GM19328 (cell line): ENCODE measurements around the gene KDM2A.
"Not testable (repeated sequence)": the region's sequence is repeated elsewhere in the genome, so short reads cannot be mapped to it uniquely, and the experiment has no call there.

ENCODE experiments used
- ATAC-seq: cut with Tn5 transposase; IDR thresholded peaks from one replicate; pipeline ENCODE4 v1.9.1; 2021; ENCODE audit warnings: mild to moderate bottlenecking, moderate library complexity; ENCODE audit not compliant: unreplicated experiment

Gene KDM2A

GRCh38 chr11:67167091-67167490 lies 48.0 kb downstream of the KDM2A start:
- no peak for ATAC-seq

DNA sequence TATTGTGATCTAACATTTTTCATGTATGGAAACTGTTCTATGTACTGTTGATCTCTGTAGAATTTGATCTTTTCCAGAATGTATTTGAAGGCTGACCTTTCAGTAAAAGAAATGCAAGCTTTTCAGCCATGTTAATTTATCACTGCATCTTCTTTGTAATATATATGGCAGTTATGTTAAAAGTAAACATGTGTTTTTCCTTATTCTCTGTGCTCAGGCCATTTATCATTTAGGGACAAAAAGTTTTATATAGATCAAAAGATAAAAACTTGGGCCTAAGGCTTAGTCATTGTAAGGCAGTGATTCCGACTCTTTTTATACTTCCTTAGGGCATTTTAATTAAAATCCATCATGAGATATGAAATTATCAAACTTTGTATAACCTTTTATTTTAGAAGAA lies 48.7 kb downstream of the KDM2A start:
- ATAC-seq = no peak

DNA sequence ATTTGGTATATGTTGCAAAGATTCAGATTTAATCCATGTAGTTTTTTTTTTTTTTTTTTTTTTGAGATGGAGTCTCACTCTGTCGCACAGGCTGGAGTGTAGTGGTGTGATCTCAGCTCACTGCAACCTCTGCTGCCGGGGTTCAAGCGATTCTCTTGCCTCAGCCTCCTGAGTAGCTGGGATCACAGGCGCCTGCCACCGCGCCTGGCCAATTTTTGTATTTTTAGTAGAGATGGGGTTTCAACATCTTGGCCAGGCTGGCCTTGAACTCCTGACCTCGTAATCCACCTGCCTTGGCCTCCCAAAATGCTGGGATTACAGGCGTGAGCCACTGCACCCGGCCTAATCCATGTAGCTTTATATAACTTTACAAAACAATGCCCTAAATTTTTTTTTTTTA lies 49.8 kb downstream of the KDM2A start:
- ATAC-seq = not testable (repeated sequence)

- no peak for ATAC-seq
These were observed 55.2 kb downstream of the KDM2A start for GRCh38 chr11:67174311-67174710.

DNA sequence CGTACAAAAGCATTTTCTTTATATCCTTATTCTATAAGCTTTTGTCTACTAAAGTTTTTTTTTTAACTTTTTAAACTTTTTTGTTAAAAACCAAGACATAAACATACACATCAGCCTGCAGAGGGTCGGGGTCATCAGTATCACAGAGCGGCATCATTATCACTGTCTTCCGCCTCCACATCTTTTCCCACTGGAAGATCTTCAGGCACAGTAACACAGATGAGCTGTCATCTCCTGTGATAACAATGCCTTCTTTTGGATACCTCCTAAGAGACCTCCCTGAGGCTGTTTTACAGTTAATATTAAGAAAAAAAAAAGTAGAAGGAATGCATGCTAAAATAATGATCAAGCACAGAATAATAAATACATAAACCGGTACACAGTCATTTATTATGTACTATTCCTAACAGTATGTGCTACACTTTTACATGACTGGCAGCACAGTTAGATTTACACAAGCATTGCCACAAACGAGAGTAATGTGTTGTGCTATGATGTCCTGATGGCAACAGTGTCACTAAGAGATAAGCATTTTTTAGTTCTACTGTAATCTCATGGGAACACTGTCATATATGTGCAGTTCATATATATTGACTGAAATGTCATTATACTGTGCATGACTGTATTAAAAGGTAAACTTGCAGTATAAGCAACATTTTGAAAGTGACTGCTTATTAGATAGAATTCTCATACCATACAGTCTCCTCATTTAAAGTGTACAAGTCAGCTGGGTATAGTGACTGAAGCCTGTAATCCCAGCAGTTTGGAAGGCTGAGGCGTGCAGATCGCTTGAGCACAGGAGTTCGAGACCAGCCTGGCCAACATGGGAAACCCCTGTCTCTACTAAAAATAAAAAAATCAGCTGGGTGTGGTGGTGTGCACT lies 58.6 kb downstream of the KDM2A start:
- ATAC-seq = no peak

DNA sequence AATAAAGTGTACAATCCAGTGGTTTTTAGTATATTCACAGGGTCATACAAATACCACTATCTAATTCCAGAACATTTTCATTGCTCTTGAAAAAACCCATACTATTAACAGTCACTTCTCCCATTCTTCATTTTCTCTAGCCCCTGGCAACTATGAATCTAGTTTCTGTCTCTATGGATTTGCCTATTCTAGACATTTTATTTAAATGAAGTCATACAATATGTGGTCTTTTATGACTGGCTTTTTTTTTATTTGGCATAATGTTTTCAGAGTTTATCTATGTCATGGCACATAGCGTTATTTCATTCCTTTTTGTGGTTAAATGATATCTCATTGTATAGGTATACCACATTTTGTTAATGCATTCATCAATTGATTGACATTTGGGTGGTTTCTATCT lies 59.4 kb downstream of the KDM2A start:
- no peak for ATAC-seq

DNA sequence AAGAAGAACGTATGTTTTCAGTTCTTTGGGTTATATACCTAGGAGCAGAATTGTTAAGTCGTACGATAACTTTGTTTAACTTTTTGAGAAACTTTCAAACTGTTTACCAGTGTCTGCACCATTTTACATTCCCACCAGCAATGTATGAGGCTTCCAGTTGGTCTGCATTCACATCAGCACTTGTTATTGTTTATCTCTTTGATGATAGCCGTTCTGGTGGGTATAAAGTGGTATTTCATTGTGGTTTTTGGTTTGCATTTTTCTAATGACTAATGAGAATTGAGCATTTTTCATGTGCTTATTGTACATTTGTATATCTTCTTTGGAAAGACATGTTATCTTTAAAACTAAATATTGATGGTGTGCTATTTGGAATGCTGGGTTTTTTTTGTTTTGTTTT lies 59.8 kb downstream of the KDM2A start:
- no peak for ATAC-seq

- ATAC-seq = no peak
These were observed 60.9 kb downstream of the KDM2A start for GRCh38 chr11:67179892-67180490.

GRCh38 chr11:67194096-67194495 lies 75.0 kb downstream of the KDM2A start:
- ATAC-seq = no peak

GRCh38 chr11:67195971-67196456 lies 77.0 kb downstream of the KDM2A start:
- ATAC-seq = no peak

DNA sequence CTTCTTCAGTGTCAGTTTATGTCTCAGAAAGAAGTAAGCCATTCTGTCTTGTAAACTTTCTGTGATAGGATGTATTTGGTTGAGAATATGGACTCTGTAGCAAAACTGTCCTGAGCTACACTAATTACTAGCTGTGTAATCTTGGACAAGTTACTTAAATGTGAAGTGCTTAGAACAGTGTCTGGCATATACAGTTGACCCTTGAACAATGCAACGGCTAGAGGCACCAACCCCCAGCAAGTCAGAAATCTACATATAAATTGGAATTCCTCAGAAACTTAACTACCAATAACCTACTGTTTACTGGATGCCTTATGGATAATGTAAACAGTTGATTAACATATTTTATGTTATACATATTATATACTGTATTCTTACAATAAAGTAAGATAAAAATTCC lies 78.5 kb downstream of the KDM2A start:
- no peak for ATAC-seq

DNA sequence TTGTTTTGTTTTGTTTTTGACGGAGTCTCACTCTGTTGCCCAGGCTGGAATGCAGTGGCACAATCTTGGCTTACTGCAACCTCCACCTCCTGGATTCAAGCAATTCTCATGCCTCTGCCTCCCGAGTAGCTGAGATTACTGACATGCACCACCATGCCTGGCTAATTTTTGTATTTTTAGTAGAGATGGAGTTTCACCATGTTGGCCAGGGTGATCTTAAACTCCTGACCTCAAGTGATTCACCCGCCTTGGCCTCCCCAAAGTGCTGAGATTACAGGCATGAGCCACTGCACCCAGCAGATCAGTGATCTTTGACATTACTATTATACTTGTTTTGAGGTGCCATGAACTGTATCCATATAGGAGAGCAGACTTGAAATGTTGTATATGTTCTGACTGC lies 79.7 kb downstream of the KDM2A start:
- ATAC-seq = not testable (repeated sequence)

- no peak for ATAC-seq
These were observed 80.7 kb downstream of the KDM2A start for GRCh38 chr11:67199751-67200150.

DNA sequence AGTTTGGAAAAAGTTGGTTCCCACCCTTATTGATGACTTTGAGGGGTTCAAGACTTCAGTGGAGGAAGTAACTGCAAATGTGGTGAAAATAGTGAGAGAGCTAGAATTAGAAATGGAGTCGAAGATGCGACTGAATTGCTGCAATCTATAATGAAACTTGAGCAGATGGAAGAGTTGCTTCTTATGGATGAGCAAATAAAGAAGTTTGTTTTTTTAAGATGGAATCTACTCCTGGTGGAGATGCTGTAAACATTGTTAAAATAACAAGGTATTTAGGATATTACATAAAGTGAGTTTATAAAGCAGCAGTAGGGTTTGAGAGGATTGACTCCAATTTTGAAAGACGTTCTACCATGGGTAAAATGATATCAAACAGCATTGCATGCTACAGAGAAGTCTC lies 83.0 kb downstream of the KDM2A start:
- ATAC-seq = no peak

- no peak for ATAC-seq
These were observed 85.8 kb downstream of the KDM2A start for GRCh38 chr11:67204822-67205221.

- not testable (repeated sequence) for ATAC-seq
These were observed 90.2 kb downstream of the KDM2A start for GRCh38 chr11:67209222-67209621.

- ATAC-seq = no peak
These were observed 92.8 kb downstream of the KDM2A start for GRCh38 chr11:67211656-67212436.

- no peak for ATAC-seq
These were observed 94.1 kb downstream of the KDM2A start for GRCh38 chr11:67213178-67213621.

DNA sequence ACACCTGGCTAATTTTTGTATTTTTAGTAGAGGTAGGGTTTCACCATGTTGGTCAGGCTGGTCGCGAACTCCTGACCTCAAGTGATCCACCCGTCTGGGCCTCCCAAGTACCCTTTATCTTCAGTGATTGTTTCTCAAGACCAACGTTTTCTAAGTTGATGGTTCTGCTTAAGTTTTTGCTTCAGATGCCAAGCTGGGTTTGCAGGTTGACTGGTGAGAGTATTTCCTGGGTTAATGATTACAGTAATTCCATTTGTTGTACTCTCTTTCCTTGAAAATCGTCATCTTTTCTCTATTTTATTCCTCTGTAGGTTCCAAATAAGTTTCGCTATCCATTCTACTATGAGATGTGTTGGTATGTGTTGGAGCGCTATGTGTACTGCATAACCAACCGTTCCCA lies 108.7 kb downstream of the KDM2A start:
- no peak for ATAC-seq

GRCh38 chr11:67230406-67230805 lies 111.3 kb downstream of the KDM2A start:
- ATAC-seq = no peak

DNA sequence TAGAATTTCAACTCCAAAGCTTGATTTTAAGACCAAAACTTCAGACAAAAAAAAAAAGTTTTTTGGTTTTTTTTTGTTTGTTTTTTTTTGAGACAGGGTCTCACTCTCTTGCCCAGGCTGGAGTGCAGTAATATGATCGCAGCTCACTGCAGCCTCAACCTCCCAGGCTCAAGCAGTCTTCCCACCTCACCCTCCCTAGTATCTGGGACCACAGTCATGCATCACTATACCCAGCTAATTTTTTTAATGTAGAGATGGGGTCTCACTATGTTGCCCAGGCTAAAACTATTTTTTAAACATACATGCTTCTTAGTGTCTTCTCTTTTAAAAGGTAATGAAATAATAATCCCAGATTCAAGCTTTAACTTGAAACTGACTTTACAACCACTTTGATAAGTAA lies 111.8 kb downstream of the KDM2A start:
- no peak for ATAC-seq
